Uterus (tissue), 2 donors: ENCODE data around the gene MLPH.

ENCODE experiments used
- CTCF ChIP-seq, 4 experiments: fragments of 200-600 bp in 2 of 4; fragments of 450-650 bp in 2 of 4; sonication (generic) in 2 of 4; IDR thresholded peaks; one replicate each; pipeline ENCODE4 v1.5.1; 2016 to 2019; ENCODE audit warnings: antibody characterized with exemption in 4 of 4, mild to moderate bottlenecking in 2 of 4, moderate library complexity in 1 of 4
- POLR2A ChIP-seq, 2 donors: fragments of 450-650 bp; IDR thresholded peaks; one replicate each; pipeline ENCODE4 v1.6.1; 2016; ENCODE audit warnings: antibody characterized with exemption in 2 of 2, mild to moderate bottlenecking in 1 of 2, moderate library complexity in 1 of 2

- TF ChIP-seq CTCF (IDR thresholded peaks at IDR 0.05) (no peak), POLR2A (IDR thresholded peaks at IDR 0.05) (no peak)
These were observed 23.6 kb downstream of the MLPH start for GRCh38 chr2:237510502-237511217.
